KMS-11 (cell line): ENCODE measurements around the gene LRRC2.

ENCODE experiments used
- H2AFZ ChIP-seq: fragments of 200-600 bp; sonication (generic); 2 replicates; pipeline ENCODE4 v1.6.1; 2016; ENCODE audit warnings: antibody characterized with exemption, mixed run types, low read depth
- H3K27ac ChIP-seq: fragments of 200-600 bp; sonication (generic); 2 replicates; pipeline ENCODE4 v1.6.1; 2016; ENCODE audit warnings: mild to moderate bottlenecking, mixed run types
- H3K27me3 ChIP-seq: fragments of 200-600 bp; sonication (generic); 2 replicates; pipeline ENCODE4 v1.6.1; 2017; ENCODE audit warnings: mild to moderate bottlenecking, low read depth, mixed run types, moderate library complexity; ENCODE audit not compliant: insufficient read depth
- H3K36me3 ChIP-seq: fragments of 200-600 bp; sonication (generic); 2 replicates; pipeline ENCODE4 v1.6.1; 2017; ENCODE audit warnings: mild to moderate bottlenecking, mixed run types; ENCODE audit not compliant: insufficient read depth
- H3K4me1 ChIP-seq: fragments of 200-600 bp; sonication (generic); 2 replicates; pipeline ENCODE4 v1.6.1; 2016; ENCODE audit warnings: mild to moderate bottlenecking, low read depth, mixed run types; ENCODE audit not compliant: poor library complexity, severe bottlenecking
- H3K4me2 ChIP-seq: fragments of 200-600 bp; sonication (generic); 2 replicates; pipeline ENCODE4 v1.7.0; 2016; ENCODE audit warnings: mild to moderate bottlenecking, mixed run types
- H3K4me3 ChIP-seq: fragments of 200-600 bp; sonication (generic); IDR thresholded peaks from 2 replicates; pipeline ENCODE4 v1.6.1; 2017; ENCODE audit warnings: low read depth, low read length, mixed read lengths; ENCODE audit not compliant: insufficient read depth
- H3K79me2 ChIP-seq: fragments of 200-600 bp; sonication (generic); 2 replicates; pipeline ENCODE4 v1.6.1; 2016; ENCODE audit warnings: low read depth, mixed run types; ENCODE audit not compliant: insufficient read depth
- H3K9ac ChIP-seq: fragments of 200-600 bp; sonication (generic); 2 replicates; pipeline ENCODE4 v1.6.1; 2016; ENCODE audit warnings: mild to moderate bottlenecking, mixed run types
- H4K20me1 ChIP-seq: fragments of 200-600 bp; sonication (generic); 2 replicates; pipeline ENCODE4 v1.6.1; 2016; ENCODE audit warnings: mild to moderate bottlenecking, mixed run types; ENCODE audit not compliant: insufficient read depth
- TF ChIP-seq, protein P1 (sequence below): fragments of 200-600 bp; sonication (generic); conservative IDR thresholded peaks from 2 replicates; pipeline ENCODE4 v1.6.1; 2017; ENCODE audit warnings: low read depth, mild to moderate bottlenecking, antibody characterized with exemption, low read length, moderate library complexity, mixed read lengths

The LRRC2 gene

DNA sequence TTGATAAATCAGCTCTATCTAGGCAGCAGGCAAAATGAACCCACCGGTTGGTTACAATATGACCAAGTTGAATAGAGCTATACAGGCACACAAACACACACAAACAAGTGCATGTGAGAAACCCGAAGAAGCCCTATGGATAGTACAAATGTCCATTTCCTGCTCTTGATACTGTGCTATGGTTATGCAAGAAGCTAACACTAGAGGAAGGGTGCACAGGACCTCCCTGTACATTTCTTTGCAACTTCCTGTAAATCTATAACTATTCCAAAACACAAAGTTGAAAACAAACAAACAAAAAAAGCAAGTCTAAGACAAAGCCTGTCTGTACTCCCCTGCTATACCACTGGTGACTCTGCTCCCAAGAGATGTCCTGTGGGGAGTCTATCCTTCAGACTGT lies 38.0 kb upstream of the LRRC2 start:
- H3K4me1 ChIP-seq: no peaks in the 10 kb centered on the region
- TF ChIP-seq, protein P1, sequence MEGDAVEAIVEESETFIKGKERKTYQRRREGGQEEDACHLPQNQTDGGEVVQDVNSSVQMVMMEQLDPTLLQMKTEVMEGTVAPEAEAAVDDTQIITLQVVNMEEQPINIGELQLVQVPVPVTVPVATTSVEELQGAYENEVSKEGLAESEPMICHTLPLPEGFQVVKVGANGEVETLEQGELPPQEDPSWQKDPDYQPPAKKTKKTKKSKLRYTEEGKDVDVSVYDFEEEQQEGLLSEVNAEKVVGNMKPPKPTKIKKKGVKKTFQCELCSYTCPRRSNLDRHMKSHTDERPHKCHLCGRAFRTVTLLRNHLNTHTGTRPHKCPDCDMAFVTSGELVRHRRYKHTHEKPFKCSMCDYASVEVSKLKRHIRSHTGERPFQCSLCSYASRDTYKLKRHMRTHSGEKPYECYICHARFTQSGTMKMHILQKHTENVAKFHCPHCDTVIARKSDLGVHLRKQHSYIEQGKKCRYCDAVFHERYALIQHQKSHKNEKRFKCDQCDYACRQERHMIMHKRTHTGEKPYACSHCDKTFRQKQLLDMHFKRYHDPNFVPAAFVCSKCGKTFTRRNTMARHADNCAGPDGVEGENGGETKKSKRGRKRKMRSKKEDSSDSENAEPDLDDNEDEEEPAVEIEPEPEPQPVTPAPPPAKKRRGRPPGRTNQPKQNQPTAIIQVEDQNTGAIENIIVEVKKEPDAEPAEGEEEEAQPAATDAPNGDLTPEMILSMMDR: no peak
- no peaks in the 10 kb centered on the region for H3K79me2 ChIP-seq
- H2AFZ ChIP-seq: no peak overlapping the region
- H3K4me3 ChIP-seq: no peak overlapping the region
- H3K9ac ChIP-seq: no peak overlapping the region
- no peaks in the 10 kb centered on the region for H4K20me1 ChIP-seq
- H3K27me3 ChIP-seq: no peaks in the 10 kb centered on the region
- no peak overlapping the region for H3K27ac ChIP-seq
- H3K4me2 ChIP-seq: no peak overlapping the region
- H3K36me3 ChIP-seq: no peaks in the 10 kb centered on the region

DNA sequence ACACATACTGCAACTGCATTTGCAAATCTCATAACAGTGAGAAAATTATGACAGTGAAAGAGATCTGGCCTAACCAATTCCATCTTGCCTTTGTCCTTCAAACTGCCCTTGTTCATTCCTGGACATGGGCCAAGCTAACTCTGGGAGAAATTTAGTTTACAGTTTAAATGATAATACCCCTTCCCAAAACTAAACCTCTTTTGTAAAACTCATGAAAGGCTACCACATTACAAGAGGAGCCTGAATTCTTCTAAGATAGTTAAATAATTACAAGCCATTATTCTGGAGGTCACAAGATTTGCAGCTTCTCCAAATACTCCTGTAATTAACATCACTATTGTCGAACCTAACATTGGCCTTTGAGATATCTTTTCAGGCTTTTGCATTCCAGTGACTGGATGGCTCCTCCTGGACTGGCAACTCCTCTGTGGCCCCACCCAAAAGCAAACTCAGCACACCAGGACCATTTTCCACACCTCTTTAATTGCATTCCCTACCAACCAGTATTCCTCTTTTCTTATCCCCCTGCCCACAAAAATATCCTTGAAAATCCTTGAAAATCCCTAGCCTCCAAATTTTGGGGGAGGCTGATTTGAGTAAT lies 37.4 kb upstream of the LRRC2 start:
- no peak overlapping the region for H3K4me3 ChIP-seq
- H4K20me1 ChIP-seq: no peaks in the 10 kb centered on the region
- TF ChIP-seq, protein P1: no peak
- H3K79me2 ChIP-seq: no peaks in the 10 kb centered on the region
- no peaks in the 10 kb centered on the region for H3K4me1 ChIP-seq
- H3K27me3 ChIP-seq: no peaks in the 10 kb centered on the region
- no peaks in the 10 kb centered on the region for H3K36me3 ChIP-seq
- no peak overlapping the region for H3K9ac ChIP-seq
- no peak overlapping the region for H2AFZ ChIP-seq
- H3K27ac ChIP-seq: no peak overlapping the region
- H3K4me2 ChIP-seq: no peak overlapping the region

DNA sequence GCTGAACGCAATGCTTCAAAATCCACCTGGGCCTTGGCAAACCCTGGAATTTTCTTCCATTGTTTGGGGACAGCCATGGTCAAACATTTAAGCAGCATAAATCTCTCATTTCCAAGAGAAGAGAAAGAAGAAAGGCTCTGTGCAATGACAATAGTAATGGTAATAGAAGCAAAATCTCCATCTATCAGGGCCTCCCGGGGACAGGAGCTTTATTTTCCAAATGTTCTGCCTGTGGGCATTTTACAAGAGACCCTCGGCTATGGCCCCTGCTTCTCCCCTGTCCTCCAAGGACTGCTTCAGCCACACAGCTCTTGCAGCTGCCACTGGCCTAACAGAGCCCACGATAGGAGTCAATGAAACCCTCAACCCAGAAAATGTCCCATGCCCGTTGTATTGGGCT lies 33.5 kb upstream of the LRRC2 start:
- Histone ChIP-seq H2AFZ (no peak overlapping the region), H3K27me3 (no peaks in the 10 kb centered on the region), H3K79me2 (no peaks in the 10 kb centered on the region), H3K4me2 (no peak overlapping the region), H3K36me3 (no peaks in the 10 kb centered on the region), H3K27ac (no peak overlapping the region), H4K20me1 (no peaks in the 10 kb centered on the region), H3K4me3 (no peak overlapping the region), H3K9ac (no peak overlapping the region), H3K4me1 (no peaks in the 10 kb centered on the region)
- TF ChIP-seq, protein P1: no peak

GRCh38 chr3:46595819-46596314 lies 29.8 kb upstream of the LRRC2 start:
- no peaks in the 10 kb centered on the region for H3K36me3 ChIP-seq
- no peaks in the 10 kb centered on the region for H4K20me1 ChIP-seq
- no peak overlapping the region for H2AFZ ChIP-seq
- no peak overlapping the region for H3K27ac ChIP-seq
- no peak overlapping the region for H3K4me2 ChIP-seq
- H3K4me1 ChIP-seq: no peaks in the 10 kb centered on the region
- H3K4me3 ChIP-seq: no peak overlapping the region
- H3K27me3 ChIP-seq: no peaks in the 10 kb centered on the region
- no peak overlapping the region for H3K9ac ChIP-seq
- H3K79me2 ChIP-seq: no peaks in the 10 kb centered on the region
- TF ChIP-seq, protein P1: no peak
